IMR-90 (cell line): ENCODE results near the gene PSENEN. TPM values are rescaled to one million over a fixed set of nuclear protein-coding genes. Genes with fewer than 3 reads are reported as not detected.
"Not testable (repeated sequence)": the region's sequence is repeated elsewhere in the genome, so short reads cannot be mapped to it uniquely, and the experiment has no call there.

Experiments
- ATAC-seq: fragments of 200-7000 bp; cut with Tn5 transposase; 2 replicates; pipeline ENCODE4 v1.9.1; 2020; ENCODE audit warnings: low read depth, mild to moderate bottlenecking, moderate library complexity
- BruUV-seq: library from RNA; stranded (reverse); fragments of 400-500 nt; replicated peaks from 2 replicates; lab custom pipeline; 2021; lab: Mats Ljungman, UMichigan
- CTCF ChIA-PET: fragments of 300-600 bp; formaldehyde crosslinking; extraction: SDS; loops from one replicate; lab custom pipeline; 2021; ENCODE audit warnings: antibody characterized with exemption; lab: Yijun Ruan, JAX
- POLR2A ChIA-PET: fragments of 300-600 bp; sonication (Branson Sonifier 250); formaldehyde crosslinking; loops from one replicate; lab custom pipeline; 2022; ENCODE audit warnings: antibody characterized with exemption; ENCODE audit not compliant: unreplicated experiment; lab: Charles Lee
- DNase-seq: peaks from one replicate; pipeline ENCODE4 v3.0.0; 2013
- H2AFZ ChIP-seq: replicated peaks from 2 replicates; pipeline ENCODE3; 2013; ENCODE audit warnings: low read length, mild to moderate bottlenecking; ENCODE audit not compliant: poor library complexity
- H2AK5ac ChIP-seq: 2 replicates; pipeline ENCODE4 v1.6.1; 2013; ENCODE audit warnings: low read depth, low read length, inconsistent platforms
- H2AK9ac ChIP-seq: replicated peaks from 2 replicates; pipeline ENCODE3; 2013; ENCODE audit warnings: mild to moderate bottlenecking, low read depth, low read length, moderate library complexity; ENCODE audit not compliant: poor library complexity
- H2BK120ac ChIP-seq: 2 replicates; pipeline ENCODE4 v1.6.1; 2013; ENCODE audit warnings: low read depth, low read length, inconsistent platforms
- H2BK15ac ChIP-seq: 3 replicates; pipeline ENCODE4 v1.6.1; 2013; ENCODE audit warnings: low read depth, low read length, inconsistent platforms
- H2BK20ac ChIP-seq: 2 replicates; pipeline ENCODE4 v1.6.1; 2013; ENCODE audit warnings: low read depth, mild to moderate bottlenecking, inconsistent platforms, low read length, moderate library complexity
- H2BK5ac ChIP-seq: 2 replicates; pipeline ENCODE4 v1.6.1; 2013; ENCODE audit warnings: mild to moderate bottlenecking, low read depth, low read length, inconsistent platforms; ENCODE audit not compliant: poor library complexity, severe bottlenecking
- H3K14ac ChIP-seq: replicated peaks from 2 replicates; pipeline ENCODE4 v1.6.1; 2013; ENCODE audit warnings: low read depth, low read length, inconsistent platforms
- H3K18ac ChIP-seq: 2 replicates; pipeline ENCODE4 v1.6.1; 2013; ENCODE audit warnings: low read depth, low read length, control low read depth
- H3K23ac ChIP-seq: 2 replicates; pipeline ENCODE4 v1.6.1; 2013; ENCODE audit warnings: low read depth, low read length, inconsistent platforms
- H3K27ac ChIP-seq: 2 replicates; pipeline ENCODE4 v1.5.1; 2013; ENCODE audit warnings: mild to moderate bottlenecking, control low read depth, low read length; ENCODE audit not compliant: insufficient read depth
- H3K27me3 ChIP-seq: 2 replicates; pipeline ENCODE4 v1.6.1; 2013; ENCODE audit warnings: low read length; ENCODE audit not compliant: control insufficient read depth, insufficient read depth
- H3K36me3 ChIP-seq: 2 replicates; pipeline ENCODE4 v1.6.1; 2013; ENCODE audit warnings: low read length, mixed read lengths; ENCODE audit not compliant: control insufficient read depth, insufficient read depth
- H3K4ac ChIP-seq: 2 replicates; pipeline ENCODE4 v1.6.1; 2013; ENCODE audit warnings: low read depth, low read length, inconsistent platforms
- H3K4me1 ChIP-seq: 2 replicates; pipeline ENCODE4 v1.6.1; 2013; ENCODE audit warnings: low read length, mixed read lengths; ENCODE audit not compliant: control insufficient read depth, insufficient read depth
- H3K4me2 ChIP-seq: 2 replicates; pipeline ENCODE4 v1.6.1; 2013; ENCODE audit warnings: low read depth, mild to moderate bottlenecking, control low read depth, low read length, moderate library complexity
- H3K4me3 ChIP-seq: 2 replicates; pipeline ENCODE4 v1.5.1; 2013; ENCODE audit warnings: low read depth, mild to moderate bottlenecking, control low read depth, low read length, moderate library complexity; ENCODE audit not compliant: insufficient read depth
- H3K56ac ChIP-seq: 2 replicates; pipeline ENCODE4 v1.6.1; 2013; ENCODE audit warnings: low read length, inconsistent platforms; ENCODE audit not compliant: insufficient read depth; ENCODE audit errors: extremely low read depth
- H3K79me1 ChIP-seq, 2 experiments: 2 replicates each; pipeline ENCODE4 v1.6.1; 2013; ENCODE audit warnings: low read length in 2 of 2, inconsistent platforms in 1 of 2, low read depth in 1 of 2
- H3K9ac ChIP-seq: 2 replicates; pipeline ENCODE4 v1.6.1; 2013; ENCODE audit warnings: low read depth, low read length, control low read depth
- H3K9me1 ChIP-seq: 2 replicates; pipeline ENCODE4 v1.6.1; 2013; ENCODE audit warnings: low read length, inconsistent platforms; ENCODE audit not compliant: insufficient read depth
- H3K9me3 ChIP-seq: 2 replicates; pipeline ENCODE4 v1.6.1; 2013; ENCODE audit warnings: low read length; ENCODE audit not compliant: control insufficient read depth, insufficient read depth
- H4K20me1 ChIP-seq: 2 replicates; pipeline ENCODE4 v1.6.1; 2013; ENCODE audit warnings: low read length, inconsistent platforms; ENCODE audit not compliant: insufficient read depth
- H4K5ac ChIP-seq: 2 replicates; pipeline ENCODE4 v1.6.1; 2013; ENCODE audit warnings: mild to moderate bottlenecking, low read depth, low read length, control low read depth
- H4K8ac ChIP-seq, 2 experiments: 2 replicates each; pipeline ENCODE4 v1.6.1; 2013; ENCODE audit warnings: low read depth in 2 of 2, low read length in 2 of 2, control low read depth in 1 of 2, inconsistent platforms in 1 of 2
- H4K91ac ChIP-seq: 2 replicates; pipeline ENCODE4 v1.6.1; 2013; ENCODE audit warnings: low read depth, low read length, inconsistent platforms; ENCODE audit not compliant: insufficient read depth
- WGBS, 2 experiments: methylation state at CpG; one replicate each; pipeline versions ENCODE4 v1.1.5 to v1.1.7; 2013; ENCODE audit warnings: missing lambda C conversion rate in 2 of 2; ENCODE audit not compliant: insufficient read length in 1 of 2; ENCODE audit errors: extremely low coverage in 2 of 2; 5-methylcytosine and 5-hydroxymethylcytosine counted together
- dilution Hi-C: fragments of 300-500 bp; cut with HindIII; formaldehyde crosslinking; loops from one replicate; pipeline ENCODE4 v1.14.3; 2018; ENCODE audit warnings: low sequenced_read_pairs; ENCODE audit not compliant: unreplicated experiment
- in situ Hi-C: fragments of 300-500 bp; cut with MboI; formaldehyde crosslinking; loops from 3 replicates; pipeline ENCODE4 v1.14.3; 2019; ENCODE audit warnings: low sequenced_read_pairs, inconsistent platforms, mixed read lengths
- intact Hi-C: fragments of 100-400 bp; cut with micrococcal nuclease; formaldehyde crosslinking; loops from 2 replicates; pipeline ENCODE4 v1.10.0; 2022
- polyA plus RNA-seq, 3 experiments: library from polyadenylated mRNA; depleted of rRNA; stranded (reverse); fragments of >200 nt; gene quantifications; 2 replicates each; pipeline ENCODE4 v1.2.3, GENCODE V29; 2012; ENCODE audit warnings: low replicate concordance in 1 of 3
- total RNA-seq: library from RNA; depleted of rRNA; stranded (reverse); fragments of >200 nt; gene quantifications from 2 replicates; pipeline ENCODE4 v1.2.3, GENCODE V29; 2012

Gene PSENEN
- total and polyA plus RNA-seq, 2 of the 4 experiments (the other 2 are of a cell fraction): 9.0 to 47.0 TPM

GRCh38 chr19:35724132-35724531 is 21.3 kb upstream of the PSENEN start:
- H3K36me3 ChIP-seq: peaks cover 80% of the 10 kb centered on the region
- intact Hi-C loops, H3K18ac ChIP-seq, H2BK15ac ChIP-seq, H4K5ac ChIP-seq, H3K27ac ChIP-seq, H3K4me2 ChIP-seq, H3K9ac ChIP-seq, DNase-seq, H3K4ac ChIP-seq, H2AK5ac ChIP-seq, ATAC-seq, H3K9me3 ChIP-seq, H2BK120ac ChIP-seq, CTCF ChIA-PET, H3K23ac ChIP-seq, H2AK9ac ChIP-seq, H3K9me1 ChIP-seq, POLR2A ChIA-PET, H2BK20ac ChIP-seq, BruUV-seq, in situ Hi-C loops, H2BK5ac ChIP-seq, H3K56ac ChIP-seq, H3K14ac ChIP-seq, H4K8ac ChIP-seq, H3K27me3 ChIP-seq, H3K4me1 ChIP-seq, dilution Hi-C loops, H2AFZ ChIP-seq, H3K4me3 ChIP-seq, H4K91ac ChIP-seq: not testable (repeated sequence)
- peaks cover 21% of the 10 kb centered on the region for H4K20me1 ChIP-seq
- peaks cover 14 to 39% of the 10 kb centered on the region in 2 experiments; a peak in 3 of 4 replicates for H3K79me1 ChIP-seq
- WGBS, 2 experiments: 90% methylated on average over 2 of the region's 7 CpGs; no CpG with 5 or more reads in 1 of the 2 experiments
